ENCODE results near the gene LAMC3.

LAMC3 gene

GRCh38 chr9:130979591-130980385 is 29.2 kb upstream of the LAMC3 start:
- DNase-seq (ENCODE audit: low read depth), result no peak

DNA sequence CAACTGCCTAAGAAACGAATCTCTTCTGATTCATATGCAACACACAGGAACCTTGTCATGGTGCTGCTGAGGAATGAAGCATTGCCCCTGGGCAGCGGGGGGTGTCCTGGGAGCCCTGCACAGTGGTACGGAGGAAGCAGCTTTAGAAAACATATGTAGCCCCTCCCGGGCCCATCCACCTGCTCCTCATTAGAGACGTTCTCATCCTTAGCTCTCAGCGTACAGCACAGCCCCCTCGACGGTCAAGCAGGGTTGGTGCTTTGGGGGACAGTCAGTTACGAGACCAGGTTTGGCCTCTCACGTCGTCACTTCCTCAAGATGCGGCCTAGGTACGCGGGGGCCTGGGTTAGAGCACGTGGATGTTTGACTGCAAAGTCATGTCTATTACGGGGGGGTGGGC is 28.4 kb upstream of the LAMC3 start:
- no peak for DNase-seq (ENCODE audit: low read depth)

DNA sequence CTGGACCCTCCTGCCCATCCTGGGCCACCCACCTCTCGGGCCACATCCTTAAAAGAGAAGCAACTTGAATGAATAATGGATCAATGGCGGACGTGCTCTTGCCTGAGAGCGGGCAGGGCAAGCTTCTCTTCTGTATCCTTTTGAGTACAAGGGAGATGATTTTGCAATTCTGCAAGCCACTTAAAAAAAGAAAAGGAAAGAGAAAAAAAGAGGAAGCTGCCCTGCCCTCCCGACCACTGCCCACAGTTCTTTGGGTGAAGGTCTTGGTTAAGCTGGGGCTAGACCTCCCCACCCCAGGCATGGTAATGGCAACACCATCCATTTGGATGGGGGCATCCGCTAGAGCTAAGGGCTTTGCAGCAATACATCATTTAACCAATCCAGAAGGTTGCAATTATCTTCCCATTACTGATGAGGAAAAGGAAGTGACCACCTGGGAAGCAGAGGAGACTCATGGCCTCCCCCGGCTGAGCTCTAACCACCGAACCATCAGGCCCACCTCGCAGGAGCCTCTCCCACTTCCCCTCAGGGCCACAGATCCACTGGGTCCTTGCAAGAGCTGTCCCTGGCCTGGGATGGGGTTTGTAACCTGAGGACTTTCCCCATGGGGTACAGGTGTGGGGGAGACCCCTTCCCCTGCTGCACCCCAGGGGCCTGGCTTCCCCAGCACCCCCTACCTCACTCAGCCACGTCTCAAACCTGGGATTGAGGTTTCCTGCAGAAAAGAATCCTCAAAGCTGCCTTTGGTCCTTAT is 27.8 kb upstream of the LAMC3 start:
- no peak for DNase-seq (ENCODE audit: low read depth)

GRCh38 chr9:130981756-130982137 is 27.2 kb upstream of the LAMC3 start:
- DNase-seq (ENCODE audit: low read depth), result no peak

DNA sequence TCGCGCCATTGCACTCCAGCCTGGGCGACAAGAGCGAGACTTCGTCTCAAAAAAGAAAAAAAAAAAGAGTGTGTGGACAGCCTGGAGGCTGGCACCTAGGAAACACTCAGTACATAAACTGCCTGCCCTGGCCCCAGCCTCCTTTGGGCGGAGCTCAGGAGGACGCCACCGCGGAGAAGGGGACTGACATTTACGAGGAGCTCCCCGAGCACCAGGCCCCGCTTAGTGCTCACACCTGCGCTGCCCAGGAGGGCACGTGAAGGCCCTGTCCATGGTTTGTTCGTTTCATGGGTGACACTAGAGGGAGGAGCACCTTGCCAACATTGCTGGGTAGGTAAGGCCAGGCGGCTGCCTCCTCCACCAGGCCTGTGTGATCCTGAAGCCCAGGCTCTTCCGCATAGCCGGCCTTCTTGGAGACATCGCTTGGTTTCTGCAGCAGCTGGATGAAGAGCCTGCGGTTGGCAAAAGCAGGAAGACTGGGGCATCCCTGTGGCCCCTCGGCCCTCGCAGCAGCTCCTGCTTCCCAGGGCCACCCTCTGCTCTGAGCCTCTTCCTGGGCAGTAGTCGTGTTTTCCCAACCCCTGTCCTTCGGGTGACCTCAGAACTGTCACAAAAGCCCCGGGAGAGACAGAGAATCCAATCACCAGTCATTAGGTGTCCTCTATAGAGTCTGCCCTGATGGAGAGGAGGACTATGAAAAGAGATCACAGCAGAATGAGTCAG is 26.2 kb upstream of the LAMC3 start:
- DNase-seq (ENCODE audit: low read depth), result no peak

GRCh38 chr9:130983359-130983670 is 25.7 kb upstream of the LAMC3 start:
- DNase-seq (ENCODE audit: low read depth), result no peak

DNA sequence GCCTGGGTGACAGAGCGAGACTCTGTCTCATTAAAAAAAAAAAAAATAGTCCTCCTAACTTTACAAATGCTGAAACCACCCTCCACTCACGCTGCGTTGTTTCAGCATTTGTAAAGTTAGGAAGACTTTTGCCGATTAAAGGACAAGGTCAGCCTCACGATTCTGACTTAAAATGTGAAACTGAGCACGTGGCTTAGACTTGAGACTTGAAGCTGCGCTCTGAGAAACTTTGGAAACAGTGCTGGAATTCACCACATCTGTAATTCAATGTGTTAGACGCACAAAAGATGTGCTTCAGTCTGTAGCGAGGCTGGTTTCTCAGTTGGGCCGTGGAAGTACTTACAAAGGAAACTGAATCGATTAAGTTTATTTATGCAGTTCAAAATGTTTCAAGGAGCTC is 25.0 kb upstream of the LAMC3 start:
- no peak for DNase-seq (ENCODE audit: low read depth)

GRCh38 chr9:130984521-130984920 is 24.5 kb upstream of the LAMC3 start:
- no peak for DNase-seq (ENCODE audit: low read depth)

DNA sequence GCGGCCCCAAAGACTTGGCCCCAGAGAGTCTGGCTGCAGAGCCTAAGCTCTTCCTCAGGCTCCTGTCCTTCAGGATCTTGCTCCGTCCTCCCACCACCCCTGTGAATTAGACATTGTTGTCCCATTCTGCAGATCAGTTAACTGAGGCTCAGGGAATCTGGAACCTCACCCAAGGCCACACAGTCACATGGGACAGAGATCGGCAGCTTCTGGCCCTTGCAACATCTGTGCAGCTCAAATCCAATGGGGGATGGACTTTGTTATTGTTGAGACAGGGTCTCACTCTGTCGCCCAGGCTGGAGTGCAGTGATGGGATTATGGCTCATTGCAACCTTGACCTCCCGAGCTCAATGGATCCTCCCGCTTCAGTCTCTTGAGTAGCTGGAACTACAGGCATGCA is 23.9 kb upstream of the LAMC3 start:
- no peak for DNase-seq (ENCODE audit: low read depth)

- DNase-seq (ENCODE audit: low read depth), result no peak
Measured at GRCh38 chr9:130985606-130986162, 23.3 kb upstream of the LAMC3 start.

DNA sequence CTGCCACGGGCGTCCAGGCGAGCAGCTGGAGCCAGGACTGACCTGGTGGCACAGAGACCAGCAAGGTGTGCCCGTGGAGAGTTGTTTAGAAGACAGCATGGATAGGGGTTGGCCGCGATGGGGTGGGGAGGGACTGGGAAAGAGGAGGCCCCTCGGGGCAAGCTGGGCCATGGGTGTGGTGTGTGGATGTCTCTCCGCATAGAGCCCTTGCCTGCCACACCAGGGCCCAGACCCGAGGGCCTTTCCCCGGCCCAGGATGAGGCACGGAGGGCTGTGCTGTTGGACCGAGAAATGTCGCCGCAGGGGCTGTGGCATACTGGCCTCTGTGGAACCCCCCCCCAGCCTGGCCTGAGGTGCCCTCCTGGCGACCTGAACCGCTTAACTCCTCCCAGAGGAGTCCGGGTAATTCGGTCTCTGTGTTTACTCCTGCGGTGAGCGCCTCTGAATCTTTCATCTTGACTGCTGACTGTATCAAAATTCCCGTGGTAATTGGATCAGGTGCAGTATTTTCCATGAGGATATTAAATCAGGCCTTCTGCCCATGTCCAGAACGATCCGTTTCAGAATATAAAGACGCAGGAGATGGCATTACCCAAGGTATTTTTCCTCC is 22.5 kb upstream of the LAMC3 start:
- DNase-seq (ENCODE audit: low read depth), result no peak

DNA sequence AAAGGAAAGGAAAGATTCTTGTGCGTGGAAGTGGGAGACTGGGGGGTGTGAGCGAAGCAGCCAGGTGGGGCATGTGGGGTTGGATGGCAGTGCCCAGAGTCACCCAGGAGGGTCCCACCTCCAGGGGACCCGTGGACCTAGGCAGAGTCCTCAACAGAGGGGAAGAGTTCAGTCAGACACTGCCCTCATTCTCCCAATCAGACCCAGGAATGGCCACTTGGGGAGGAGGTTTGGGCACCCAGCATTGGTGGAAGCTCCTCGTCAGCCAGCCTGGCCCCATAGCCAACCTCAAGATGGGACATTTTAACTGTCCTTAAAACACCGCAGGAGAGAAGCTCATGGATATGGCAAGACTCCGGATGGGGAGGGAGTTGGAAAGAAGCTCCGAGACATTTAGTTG is 21.9 kb upstream of the LAMC3 start:
- no peak for DNase-seq (ENCODE audit: low read depth)

GRCh38 chr9:130987738-130988399 is 21.1 kb upstream of the LAMC3 start:
- no peak for DNase-seq (ENCODE audit: low read depth)

- no peak for DNase-seq (ENCODE audit: low read depth)
Measured at GRCh38 chr9:130988400-130988747, 20.6 kb upstream of the LAMC3 start.

GRCh38 chr9:130988905-130989304 is 20.1 kb upstream of the LAMC3 start:
- DNase-seq (ENCODE audit: low read depth), result no peak

DNA sequence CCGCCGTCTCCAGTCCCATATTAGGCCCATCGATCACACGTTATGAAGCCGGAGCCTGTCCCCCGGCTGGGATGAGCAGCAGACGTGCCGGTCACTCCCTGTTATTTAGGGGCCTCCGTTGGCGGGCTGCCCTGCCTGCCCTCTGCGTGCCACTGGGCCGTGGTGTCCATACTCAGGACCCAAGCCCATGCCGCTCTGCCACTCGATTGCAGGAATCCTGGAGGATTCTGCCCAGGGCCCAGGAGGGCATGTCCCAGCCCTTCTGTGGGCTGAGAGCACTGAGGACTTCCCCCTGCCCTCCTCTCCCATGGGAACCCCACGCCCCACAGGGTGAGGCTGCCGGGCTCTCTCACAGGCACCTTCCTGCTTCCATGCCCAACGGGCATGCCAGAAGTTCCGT is 19.6 kb upstream of the LAMC3 start:
- no peak for DNase-seq (ENCODE audit: low read depth)

GRCh38 chr9:130989891-130990290 is 19.1 kb upstream of the LAMC3 start:
- DNase-seq (ENCODE audit: low read depth), result no peak

DNA sequence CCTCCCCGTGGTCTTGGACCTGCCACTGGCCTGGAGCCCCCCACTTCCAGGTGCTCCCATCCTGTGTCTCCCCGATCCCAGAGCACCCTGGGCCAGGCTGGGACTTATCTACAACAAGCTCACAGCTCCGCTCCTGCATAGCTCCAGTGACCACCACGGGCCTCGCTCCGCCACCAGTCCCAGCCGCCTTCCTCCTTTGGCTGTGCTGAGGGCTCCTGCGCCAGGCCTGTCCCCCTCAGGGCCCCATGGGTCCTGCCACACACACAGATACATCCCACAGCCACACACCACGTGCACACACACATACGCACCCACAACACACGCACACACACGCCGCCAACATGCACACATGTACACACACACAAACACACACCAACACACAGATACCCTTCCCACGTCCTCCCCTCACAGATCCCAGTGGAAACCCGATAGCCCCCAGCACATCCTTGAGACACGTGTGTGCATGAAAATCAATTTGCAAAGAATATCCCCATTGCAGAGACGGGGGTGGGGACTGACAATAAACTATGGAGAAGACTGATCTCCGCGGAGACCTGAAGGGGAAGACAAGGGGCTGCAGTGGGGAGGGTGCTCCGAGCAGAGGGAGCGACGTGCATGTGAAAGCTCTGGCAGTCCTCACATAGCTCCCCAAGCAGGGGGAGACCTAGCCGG is 18.5 kb upstream of the LAMC3 start:
- DNase-seq (ENCODE audit: low read depth), result no peak

- DNase-seq (ENCODE audit: low read depth), result no peak
Measured at GRCh38 chr9:130990978-130991777, 17.8 kb upstream of the LAMC3 start.

Measured in stimulated activated CD8-positive, alpha-beta memory T cell treated with anti-CD3 and anti-CD28 coated beads, Interleukin-7, amount 100 ng/mL, for 24 hours (primary cell).